HG03103 (cell line): ENCODE data around the gene AURKAIP1.

ENCODE experiments used
- ATAC-seq: cut with Tn5 transposase; IDR thresholded peaks from one replicate; pipeline ENCODE4 v1.9.1; 2021; ENCODE audit warnings: low read depth; ENCODE audit not compliant: unreplicated experiment

Gene AURKAIP1

DNA sequence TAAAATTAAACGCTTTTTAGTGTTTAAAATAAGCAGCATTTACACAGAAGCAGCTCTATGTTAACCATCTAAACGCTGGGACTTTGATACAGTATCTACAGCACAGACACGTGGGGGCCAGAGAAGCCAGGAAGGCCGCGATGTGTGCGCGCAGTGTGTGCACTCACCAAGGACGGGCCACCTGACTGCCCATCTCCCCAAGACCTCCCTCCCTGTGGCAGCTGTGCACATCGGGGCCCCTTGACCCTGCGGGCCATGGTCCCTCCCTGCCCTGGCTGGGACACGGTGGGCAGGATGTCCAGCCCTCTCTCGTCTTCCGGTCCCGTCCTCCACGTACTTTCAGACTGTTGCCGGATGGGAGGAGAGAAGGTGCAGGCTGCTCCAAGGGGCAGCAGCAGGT lies 39.7 kb downstream of the AURKAIP1 start:
- no peak for ATAC-seq

DNA sequence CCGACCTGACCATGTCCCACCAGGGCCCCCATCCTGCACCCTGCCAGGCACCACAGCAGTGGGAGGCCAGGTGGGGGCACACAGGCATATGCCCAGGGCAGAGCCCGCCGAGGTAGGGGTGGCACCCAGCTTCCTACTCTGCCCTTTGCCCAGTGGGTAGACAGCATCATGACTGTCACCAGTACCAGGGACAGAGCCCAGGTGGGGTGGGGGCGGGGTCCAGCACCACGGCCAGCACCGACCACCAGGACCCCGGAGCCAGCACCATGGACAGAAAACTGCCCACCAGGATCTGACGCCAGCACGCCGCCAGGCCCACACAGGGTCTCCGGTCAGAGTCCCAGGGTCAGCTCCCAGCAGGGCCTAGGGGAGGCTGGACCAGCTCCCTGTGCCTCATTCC lies 40.2 kb downstream of the AURKAIP1 start:
- ATAC-seq: no peak

DNA sequence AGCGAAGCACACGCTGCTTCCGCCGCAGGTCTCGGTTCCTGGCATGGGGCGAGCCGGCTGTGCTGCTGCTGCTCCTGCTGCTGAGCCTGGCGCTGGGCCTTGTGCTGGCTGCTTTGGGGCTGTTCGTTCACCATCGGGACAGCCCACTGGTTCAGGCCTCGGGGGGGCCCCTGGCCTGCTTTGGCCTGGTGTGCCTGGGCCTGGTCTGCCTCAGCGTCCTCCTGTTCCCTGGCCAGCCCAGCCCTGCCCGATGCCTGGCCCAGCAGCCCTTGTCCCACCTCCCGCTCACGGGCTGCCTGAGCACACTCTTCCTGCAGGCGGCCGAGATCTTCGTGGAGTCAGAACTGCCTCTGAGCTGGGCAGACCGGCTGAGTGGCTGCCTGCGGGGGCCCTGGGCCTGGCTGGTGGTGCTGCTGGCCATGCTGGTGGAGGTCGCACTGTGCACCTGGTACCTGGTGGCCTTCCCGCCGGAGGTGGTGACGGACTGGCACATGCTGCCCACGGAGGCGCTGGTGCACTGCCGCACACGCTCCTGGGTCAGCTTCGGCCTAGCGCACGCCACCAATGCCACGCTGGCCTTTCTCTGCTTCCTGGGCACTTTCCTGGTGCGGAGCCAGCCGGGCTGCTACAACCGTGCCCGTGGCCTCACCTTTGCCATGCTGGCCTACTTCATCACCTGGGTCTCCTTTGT lies 41.3 kb downstream of the AURKAIP1 start:
- no peak for ATAC-seq

DNA sequence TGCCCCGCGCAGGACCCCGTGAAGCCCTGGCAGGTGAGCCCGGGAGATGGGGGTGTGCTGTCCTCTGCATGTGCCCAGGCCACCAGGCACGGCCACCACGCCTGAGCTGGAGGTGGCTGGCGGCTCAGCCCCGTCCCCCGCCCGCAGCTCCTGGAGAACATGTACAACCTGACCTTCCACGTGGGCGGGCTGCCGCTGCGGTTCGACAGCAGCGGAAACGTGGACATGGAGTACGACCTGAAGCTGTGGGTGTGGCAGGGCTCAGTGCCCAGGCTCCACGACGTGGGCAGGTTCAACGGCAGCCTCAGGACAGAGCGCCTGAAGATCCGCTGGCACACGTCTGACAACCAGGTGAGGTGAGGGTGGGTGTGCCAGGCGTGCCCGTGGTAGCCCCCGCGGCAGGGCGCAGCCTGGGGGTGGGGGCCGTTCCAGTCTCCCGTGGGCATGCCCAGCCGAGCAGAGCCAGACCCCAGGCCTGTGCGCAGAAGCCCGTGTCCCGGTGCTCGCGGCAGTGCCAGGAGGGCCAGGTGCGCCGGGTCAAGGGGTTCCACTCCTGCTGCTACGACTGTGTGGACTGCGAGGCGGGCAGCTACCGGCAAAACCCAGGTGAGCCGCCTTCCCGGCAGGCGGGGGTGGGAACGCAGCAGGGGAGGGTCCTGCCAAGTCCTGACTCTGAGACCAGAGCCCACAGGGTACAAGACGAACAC lies 42.1 kb downstream of the AURKAIP1 start:
- ATAC-seq: no peak

DNA sequence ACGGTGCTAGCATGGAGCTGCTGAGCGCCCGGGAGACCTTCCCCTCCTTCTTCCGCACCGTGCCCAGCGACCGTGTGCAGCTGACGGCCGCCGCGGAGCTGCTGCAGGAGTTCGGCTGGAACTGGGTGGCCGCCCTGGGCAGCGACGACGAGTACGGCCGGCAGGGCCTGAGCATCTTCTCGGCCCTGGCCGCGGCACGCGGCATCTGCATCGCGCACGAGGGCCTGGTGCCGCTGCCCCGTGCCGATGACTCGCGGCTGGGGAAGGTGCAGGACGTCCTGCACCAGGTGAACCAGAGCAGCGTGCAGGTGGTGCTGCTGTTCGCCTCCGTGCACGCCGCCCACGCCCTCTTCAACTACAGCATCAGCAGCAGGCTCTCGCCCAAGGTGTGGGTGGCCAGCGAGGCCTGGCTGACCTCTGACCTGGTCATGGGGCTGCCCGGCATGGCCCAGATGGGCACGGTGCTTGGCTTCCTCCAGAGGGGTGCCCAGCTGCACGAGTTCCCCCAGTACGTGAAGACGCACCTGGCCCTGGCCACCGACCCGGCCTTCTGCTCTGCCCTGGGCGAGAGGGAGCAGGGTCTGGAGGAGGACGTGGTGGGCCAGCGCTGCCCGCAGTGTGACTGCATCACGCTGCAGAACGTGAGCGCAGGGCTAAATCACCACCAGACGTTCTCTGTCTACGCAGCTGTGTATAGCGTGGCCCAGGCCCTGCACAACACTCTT lies 42.8 kb downstream of the AURKAIP1 start:
- no peak for ATAC-seq

DNA sequence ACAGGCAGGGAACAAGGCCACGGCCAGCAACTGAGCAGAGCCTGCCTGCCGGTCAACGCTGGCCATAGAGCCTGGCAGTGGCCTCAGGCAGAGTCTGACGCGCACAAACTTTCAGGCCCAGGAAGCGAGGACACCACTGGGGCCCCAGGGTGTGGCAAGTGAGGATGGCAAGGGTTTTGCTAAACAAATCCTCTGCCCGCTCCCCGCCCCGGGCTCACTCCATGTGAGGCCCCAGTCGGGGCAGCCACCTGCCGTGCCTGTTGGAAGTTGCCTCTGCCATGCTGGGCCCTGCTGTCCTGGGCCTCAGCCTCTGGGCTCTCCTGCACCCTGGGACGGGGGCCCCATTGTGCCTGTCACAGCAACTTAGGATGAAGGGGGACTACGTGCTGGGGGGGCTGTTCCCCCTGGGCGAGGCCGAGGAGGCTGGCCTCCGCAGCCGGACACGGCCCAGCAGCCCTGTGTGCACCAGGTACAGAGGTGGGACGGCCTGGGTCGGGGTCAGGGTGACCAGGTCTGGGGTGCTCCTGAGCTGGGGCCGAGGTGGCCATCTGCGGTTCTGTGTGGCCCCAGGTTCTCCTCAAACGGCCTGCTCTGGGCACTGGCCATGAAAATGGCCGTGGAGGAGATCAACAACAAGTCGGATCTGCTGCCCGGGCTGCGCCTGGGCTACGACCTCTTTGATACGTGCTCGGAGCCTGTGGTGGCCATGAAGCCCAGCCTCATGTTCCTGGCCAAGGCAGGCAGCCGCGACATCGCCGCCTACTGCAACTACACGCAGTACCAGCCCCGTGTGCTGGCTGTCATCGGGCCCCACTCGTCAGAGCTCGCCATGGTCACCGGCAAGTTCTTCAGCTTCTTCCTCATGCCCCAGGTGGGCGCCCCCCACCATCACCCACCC lies 43.7 kb downstream of the AURKAIP1 start, which contains the start of gene TAS1R3:
TSS of gene TAS1R3 (plus strand) at position 213 of the 898 bp plus-strand sequence. CDS start at position 279, 66 bp downstream.
- ATAC-seq: no peak

DNA sequence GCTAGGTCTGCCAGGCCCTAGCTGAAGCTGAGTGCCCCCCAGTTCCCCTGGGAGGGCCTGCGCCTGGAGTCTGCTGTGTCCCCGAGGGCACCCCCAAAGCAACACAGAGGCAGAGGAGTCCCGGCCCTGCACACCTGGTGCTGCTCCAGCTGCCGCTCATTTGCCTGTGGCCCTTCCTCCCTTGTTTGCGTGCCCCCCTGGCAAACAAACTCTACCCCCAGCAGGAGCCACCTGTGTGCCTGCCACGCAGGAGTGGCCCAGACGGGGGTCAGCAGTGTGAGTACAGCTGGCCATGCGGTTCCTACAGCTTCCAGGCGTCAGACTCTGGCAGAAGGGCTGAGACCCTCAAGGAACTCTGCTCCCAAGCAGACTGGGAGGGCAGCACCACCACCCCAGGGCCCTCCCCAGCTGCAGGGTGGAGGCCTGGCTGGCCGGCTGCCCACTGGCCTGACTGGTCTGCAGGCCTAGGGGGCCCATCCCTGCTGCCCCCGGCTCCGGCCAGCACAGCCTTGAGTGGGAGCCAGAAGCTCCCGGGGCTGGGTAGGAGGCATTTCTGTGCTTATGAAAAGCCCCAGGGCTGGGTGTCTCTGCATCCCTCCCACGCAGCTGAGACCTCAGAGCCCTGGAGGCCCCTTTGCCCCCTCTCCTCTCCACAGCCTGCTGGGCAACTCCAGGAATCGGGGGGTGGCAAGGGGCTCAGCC lies 44.5 kb downstream of the AURKAIP1 start:
- no peak for ATAC-seq

DNA sequence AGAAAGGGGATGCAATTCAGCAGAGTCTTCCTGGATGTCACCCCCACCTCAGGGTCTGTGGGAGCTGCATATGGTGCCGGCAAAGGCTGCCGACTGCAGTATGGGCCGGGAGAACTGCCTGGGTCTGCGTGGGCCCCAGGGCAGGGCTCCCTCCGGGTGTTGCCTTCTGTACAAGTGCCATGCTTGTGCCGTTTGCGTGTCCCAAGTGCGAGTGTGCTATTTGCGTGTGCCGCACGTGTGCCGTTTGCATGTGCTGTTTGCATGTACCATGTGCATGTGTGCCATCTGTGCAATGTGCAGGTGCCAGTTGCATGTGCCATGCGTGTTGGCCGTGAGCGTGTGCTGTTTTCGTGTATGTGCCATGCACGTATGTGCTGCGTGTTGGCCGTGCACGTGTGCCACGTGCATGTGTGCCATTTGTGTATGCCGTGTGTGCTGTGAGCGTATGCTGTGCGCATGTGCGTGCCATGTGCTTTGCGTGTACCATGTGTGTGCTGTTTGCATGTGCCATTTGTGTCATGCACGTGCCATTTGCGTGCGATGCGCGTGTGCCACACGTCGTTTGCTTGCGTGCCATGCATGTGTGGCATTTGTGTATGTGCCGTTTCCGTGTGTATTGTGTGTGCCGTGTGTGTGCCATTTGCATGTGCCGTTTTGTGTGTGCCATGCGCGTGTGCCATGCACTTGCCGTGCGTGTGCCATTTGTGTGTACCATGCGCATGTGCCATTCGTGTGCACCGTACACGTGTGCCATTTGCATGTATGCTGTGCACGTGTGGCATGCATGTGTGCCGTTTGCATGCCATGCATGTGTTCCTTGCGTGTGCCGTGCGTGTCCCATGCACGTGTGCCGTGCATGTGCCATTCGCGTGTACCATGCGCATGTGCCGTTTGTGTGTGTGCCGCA lies 45.5 kb downstream of the AURKAIP1 start:
- no peak for ATAC-seq

DNA sequence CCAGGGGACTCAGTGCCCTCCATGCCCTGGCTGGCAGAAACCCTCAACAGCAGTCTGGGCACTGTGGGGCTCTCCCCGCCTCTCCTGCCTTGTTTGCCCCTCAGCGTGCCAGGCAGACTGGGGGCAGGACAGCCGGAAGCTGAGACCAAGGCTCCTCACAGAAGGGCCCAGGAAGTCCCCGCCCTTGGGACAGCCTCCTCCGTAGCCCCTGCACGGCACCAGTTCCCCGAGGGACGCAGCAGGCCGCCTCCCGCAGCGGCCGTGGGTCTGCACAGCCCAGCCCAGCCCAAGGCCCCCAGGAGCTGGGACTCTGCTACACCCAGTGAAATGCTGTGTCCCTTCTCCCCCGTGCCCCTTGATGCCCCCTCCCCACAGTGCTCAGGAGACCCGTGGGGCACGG lies 46.8 kb downstream of the AURKAIP1 start:
- no peak for ATAC-seq

DNA sequence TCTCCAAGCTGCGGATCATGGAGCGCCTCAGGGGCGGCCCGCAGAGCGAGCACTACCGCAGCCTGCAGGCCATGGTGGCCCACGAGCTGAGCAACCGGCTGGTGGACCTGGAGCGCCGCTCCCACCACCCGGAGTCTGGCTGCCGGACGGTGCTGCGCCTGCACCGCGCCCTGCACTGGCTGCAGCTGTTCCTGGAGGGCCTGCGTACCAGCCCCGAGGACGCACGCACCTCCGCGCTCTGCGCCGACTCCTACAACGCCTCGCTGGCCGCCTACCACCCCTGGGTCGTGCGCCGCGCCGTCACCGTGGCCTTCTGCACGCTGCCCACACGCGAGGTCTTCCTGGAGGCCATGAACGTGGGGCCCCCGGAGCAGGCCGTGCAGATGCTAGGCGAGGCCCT lies 47.7 kb downstream of the AURKAIP1 start:
- ATAC-seq: no peak

DNA sequence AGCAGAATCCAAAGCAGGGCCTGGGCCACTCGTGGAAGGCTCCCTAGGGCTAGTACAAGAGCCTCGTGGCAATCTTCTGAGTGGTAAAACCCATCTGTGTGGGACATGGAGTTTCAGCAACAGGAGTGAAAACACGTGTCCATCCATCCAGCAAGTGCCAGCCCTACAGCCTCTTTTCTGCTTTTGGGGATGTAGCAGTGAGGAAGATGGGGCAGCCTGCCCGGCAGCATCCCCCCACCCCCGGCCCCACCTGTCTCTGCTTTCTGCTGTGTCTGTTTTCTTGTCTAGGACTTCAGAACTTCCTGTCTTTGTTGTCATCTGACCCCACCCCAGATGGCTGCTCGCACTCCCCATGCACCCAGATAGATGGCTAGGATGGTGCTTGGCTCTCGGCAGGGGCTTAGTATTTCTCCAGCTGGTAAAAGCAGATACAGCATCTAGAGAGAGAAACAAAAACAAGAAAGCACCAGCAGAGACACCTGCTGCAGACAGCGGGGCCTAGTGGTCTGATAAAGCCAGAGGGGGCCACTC lies 48.9 kb downstream of the AURKAIP1 start:
- no peak for ATAC-seq

DNA sequence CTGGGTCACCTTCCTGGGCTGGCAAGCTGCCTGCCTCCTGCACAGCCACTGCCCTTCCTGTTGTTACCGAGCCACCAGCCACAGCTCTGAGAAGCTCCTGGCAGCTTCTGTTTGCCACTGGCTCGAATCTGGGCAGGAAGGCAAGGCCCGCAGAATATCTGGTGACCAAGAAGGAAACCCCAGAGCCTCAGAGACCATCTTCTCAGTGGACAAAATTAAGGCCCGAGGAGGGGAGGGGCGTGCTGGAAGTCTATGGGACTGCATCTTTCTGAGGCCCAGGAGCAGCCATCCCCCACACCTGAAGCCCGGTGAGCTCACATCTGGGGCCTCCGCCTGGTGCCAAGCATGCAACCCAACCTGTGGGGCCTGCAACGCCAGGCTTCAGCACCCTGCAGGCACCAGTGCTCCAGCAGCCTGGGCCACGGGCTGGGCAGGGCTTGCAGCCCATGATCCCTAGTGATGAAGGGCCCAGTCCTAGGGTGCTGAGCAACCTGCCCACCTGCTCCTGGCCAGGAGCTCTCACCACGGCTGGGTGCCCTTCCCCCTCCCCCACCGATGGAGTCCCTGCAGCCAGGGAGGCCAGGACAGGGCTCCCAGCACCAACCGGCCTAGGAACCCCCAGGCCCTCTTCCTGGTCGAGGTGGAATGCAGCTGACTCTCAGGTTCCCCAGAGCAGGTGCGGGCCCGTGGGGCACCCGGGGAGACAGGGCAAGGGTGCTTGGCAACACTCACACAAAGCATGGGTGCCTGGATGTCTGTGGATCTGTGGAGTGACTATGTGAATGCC lies 49.5 kb downstream of the AURKAIP1 start:
- no peak for ATAC-seq

DNA sequence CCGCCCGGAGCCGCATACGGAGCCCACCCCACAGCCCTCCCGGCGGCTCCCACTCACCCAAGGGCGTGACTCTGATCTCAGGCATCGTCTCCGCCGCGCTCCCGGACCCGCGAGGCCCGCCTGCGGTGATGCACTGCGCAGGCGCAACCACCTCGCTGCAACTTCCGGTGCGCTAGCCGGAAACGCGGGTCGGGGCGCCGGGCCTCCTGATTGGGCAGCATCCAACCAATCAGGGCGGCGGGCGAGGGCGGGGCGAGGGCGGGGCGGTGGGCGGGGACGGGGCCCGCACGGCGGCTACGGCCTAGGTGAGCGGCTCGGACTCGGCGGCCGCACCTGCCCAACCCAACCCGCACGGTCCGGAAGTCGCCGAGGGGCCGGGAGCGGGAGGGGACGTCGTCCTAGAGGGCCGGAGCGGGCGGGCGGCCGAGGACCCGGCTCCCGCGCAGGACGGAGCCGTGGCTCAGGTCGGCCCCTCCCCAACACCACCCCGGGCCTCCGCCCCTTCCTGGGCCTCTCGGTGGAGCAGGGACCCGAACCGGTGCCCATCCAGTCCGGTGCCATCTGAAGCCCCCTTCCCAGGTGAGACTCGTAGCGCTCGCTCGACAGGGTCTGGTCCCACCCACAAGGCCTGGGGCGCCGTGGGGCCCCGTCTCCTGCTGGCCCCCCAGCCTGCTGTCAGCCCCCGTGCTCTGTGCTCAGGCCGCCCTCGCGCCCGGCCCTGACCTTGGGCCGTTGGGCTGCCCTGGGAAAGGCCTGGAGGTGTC lies 50.3 kb downstream of the AURKAIP1 start, which contains the start of the genes CPTP and INTS11:
TSS of gene CPTP (plus strand) at position 279 of the 764 bp plus-strand sequence. CDS start 2,109 bp downstream, outside the sequence.
TSS of gene INTS11 (minus strand) at position 137 of the 764 bp plus-strand sequence. CDS start at position 85, 52 bp downstream.
- peak; percentile 72 for ATAC-seq

DNA sequence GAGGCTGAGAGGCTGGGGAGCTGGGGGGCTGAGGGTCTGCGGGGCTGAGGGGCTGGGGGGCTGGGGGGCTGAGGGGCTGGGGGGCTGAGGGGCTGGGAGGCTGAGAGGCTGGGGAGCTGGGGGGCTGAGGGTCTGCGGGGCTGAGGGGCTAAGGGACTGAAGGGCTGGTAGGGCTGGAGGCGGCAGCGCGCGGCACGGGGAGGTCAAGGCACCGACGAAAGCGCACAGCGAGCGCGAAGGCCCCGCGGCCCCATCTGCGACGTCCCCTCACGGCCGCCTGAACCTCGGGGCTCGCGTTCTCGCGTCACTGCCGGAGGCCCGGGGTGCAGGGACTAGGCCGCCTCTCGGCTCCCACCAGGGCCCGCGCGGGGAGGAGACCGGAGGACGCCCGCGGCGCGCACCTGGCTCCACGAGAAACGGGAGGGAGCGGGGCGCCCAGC lies 50.9 kb downstream of the AURKAIP1 start:
- ATAC-seq: peak; percentile 27
